ENCODE measurements around the gene ZFYVE21.

DNA sequence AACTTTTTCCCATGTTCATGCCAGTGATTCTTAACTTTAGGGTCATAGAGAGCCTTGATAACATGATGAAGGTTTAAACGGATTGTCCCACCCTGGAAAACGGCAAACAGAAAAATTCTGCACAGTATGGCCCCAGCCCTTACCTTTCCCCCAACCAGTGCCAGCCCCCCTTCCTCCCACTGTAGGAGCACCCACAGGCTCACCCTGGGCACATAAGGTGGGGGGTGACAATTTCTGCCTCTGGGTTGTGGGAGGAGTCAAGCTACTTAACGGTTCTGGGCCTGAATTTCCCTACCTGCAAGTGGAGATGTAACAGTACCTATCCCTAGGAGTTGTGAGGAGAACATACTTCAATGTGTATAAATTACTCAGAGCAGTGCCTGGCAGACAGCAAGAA lies 18.4 kb upstream of the ZFYVE21 start:
- TF ChIP-seq POLR2A (IDR thresholded peaks at IDR 0.05; ENCODE audit: low read depth): no peak
- no peak for TF ChIP-seq POLR2AphosphoS5 (IDR thresholded peaks at IDR 0.05)
- TF ChIP-seq, protein P1, sequence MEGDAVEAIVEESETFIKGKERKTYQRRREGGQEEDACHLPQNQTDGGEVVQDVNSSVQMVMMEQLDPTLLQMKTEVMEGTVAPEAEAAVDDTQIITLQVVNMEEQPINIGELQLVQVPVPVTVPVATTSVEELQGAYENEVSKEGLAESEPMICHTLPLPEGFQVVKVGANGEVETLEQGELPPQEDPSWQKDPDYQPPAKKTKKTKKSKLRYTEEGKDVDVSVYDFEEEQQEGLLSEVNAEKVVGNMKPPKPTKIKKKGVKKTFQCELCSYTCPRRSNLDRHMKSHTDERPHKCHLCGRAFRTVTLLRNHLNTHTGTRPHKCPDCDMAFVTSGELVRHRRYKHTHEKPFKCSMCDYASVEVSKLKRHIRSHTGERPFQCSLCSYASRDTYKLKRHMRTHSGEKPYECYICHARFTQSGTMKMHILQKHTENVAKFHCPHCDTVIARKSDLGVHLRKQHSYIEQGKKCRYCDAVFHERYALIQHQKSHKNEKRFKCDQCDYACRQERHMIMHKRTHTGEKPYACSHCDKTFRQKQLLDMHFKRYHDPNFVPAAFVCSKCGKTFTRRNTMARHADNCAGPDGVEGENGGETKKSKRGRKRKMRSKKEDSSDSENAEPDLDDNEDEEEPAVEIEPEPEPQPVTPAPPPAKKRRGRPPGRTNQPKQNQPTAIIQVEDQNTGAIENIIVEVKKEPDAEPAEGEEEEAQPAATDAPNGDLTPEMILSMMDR (IDR thresholded peaks at IDR 0.05): no peak
